22Rv1 (cell line): ENCODE results near the gene FUT8.

ENCODE experiments used
- ZFX ChIP-seq: fragments of 450-650 bp; IDR thresholded peaks from 2 replicates; pipeline ENCODE4 v1.6.1; 2017; ENCODE audit warnings: antibody characterized with exemption, borderline replicate concordance
- TF ChIP-seq, protein P1 (sequence below): fragments of 450-650 bp; IDR thresholded peaks from 2 replicates; pipeline ENCODE4 v1.5.1; 2017; ENCODE audit warnings: mild to moderate bottlenecking

GRCh38 chr14:65421201-65421981, 8.9 kb downstream of the FUT8 start:
- TF ChIP-seq, protein P1, sequence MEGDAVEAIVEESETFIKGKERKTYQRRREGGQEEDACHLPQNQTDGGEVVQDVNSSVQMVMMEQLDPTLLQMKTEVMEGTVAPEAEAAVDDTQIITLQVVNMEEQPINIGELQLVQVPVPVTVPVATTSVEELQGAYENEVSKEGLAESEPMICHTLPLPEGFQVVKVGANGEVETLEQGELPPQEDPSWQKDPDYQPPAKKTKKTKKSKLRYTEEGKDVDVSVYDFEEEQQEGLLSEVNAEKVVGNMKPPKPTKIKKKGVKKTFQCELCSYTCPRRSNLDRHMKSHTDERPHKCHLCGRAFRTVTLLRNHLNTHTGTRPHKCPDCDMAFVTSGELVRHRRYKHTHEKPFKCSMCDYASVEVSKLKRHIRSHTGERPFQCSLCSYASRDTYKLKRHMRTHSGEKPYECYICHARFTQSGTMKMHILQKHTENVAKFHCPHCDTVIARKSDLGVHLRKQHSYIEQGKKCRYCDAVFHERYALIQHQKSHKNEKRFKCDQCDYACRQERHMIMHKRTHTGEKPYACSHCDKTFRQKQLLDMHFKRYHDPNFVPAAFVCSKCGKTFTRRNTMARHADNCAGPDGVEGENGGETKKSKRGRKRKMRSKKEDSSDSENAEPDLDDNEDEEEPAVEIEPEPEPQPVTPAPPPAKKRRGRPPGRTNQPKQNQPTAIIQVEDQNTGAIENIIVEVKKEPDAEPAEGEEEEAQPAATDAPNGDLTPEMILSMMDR = no peak
- TF ChIP-seq ZFX = no peak
